Stomach (tissue), 9 donors: ENCODE data around the gene LPIN2. TPM values are rescaled to one million over a fixed set of nuclear protein-coding genes. Genes with fewer than 3 reads are reported as not detected.
"Not testable (repeated sequence)": the region's sequence is repeated elsewhere in the genome, so short reads cannot be mapped to it uniquely, and the experiment has no call there.

Experiments used
- DNase-seq, 2 donors: peaks; one replicate each; pipeline versions ENCODE4 v3.0.0 to v3.0.0-alpha.2; 2013 to 2019
- H3K27ac ChIP-seq, 5 donors: fragments of 200-600 bp in 4 of 5; sonication (generic) in 4 of 5; one replicate each; pipeline ENCODE4 v1.5.1; 2013 to 2019; ENCODE audit warnings: mild to moderate bottlenecking in 1 of 5, moderate library complexity in 1 of 5
- H3K27me3 ChIP-seq, 3 donors: fragments of 200-600 bp; sonication (generic); one replicate each; pipeline ENCODE4 v1.5.1; 2017 to 2019; ENCODE audit warnings: mixed run types in 1 of 3
- H3K36me3 ChIP-seq, 4 donors: fragments of 200-600 bp; sonication (generic); 1 replicate in 3 of 4; 2 replicates in 1 of 4; pipeline ENCODE4 v1.5.1; 2016 to 2019
- H3K4me1 ChIP-seq, 4 donors: fragments of 200-600 bp; sonication (generic); one replicate each; pipeline ENCODE4 v1.5.1; 2016 to 2019
- H3K4me3 ChIP-seq, 4 donors: fragments of 200-600 bp; sonication (generic) in 3 of 4; one replicate each; pipeline ENCODE4 v1.5.1; 2016 to 2019; ENCODE audit warnings: mild to moderate bottlenecking in 1 of 4
- H3K9me3 ChIP-seq, 4 donors: fragments of 200-600 bp; sonication (generic); one replicate each; pipeline ENCODE4 v1.5.1; 2016 to 2019
- CTCF ChIP-seq, 7 experiments: fragments of 450-650 bp in 4 of 7; fragments of 200-600 bp in 3 of 7; sonication (generic) in 3 of 7; IDR thresholded peaks; one replicate each; pipeline ENCODE4 v1.5.1; 2016 to 2019; ENCODE audit warnings: antibody characterized with exemption in 7 of 7, control low read depth in 2 of 7, mild to moderate bottlenecking in 1 of 7
- EP300 ChIP-seq: sonication (generic); formaldehyde crosslinking; IDR thresholded peaks from one replicate; pipeline ENCODE4 v1.6.1; 2017; ENCODE audit warnings: antibody characterized with exemption
- POLR2A ChIP-seq, 4 donors: fragments of 450-650 bp; IDR thresholded peaks; one replicate each; pipeline ENCODE4 v1.6.1; 2016; ENCODE audit warnings: antibody characterized with exemption in 4 of 4, control low read depth in 2 of 4, mild to moderate bottlenecking in 1 of 4, moderate library complexity in 1 of 4
- POLR2AphosphoS5 ChIP-seq, 3 donors: sonication (generic); formaldehyde crosslinking; IDR thresholded peaks; one replicate each; pipeline ENCODE4 v1.6.1; 2016; ENCODE audit warnings: antibody characterized with exemption in 3 of 3
- whole genome bisulfite sequencing, 5 donors: extraction: QIAGEN DNeasy Blood & Tissue Kit in 3 of 5; methylation state at CpG; one replicate each; pipeline versions ENCODE4 v1.1.5 to v1.1.7; 2013 to 2018; 5-methylcytosine and 5-hydroxymethylcytosine counted together
- intact Hi-C: fragments of 100-400 bp; cut with DNase I; formaldehyde crosslinking; loops from one replicate; pipeline ENCODE4 v1.15.1; 2023; ENCODE audit warnings: low total_unique reads
- polyA plus RNA-seq, 3 donors: library from polyadenylated mRNA; stranded (reverse); fragments of 200-250 nt; gene quantifications; one replicate each; pipeline ENCODE4 v1.2.3, GENCODE V29; 2013
- total RNA-seq, 5 donors: library from RNA; depleted of rRNA; stranded (reverse); fragments of >200 nt; gene quantifications; one replicate each; pipeline versions ENCODE4 v1.1.0 to v1.2.3, GENCODE V29; 2014 to 2016
- donor health status: healthy with polysubstance abuse.
- donor health status: Bipolar disorder and iron deficiency.
- donor health status: healthy.

The LPIN2 gene
- total and polyA plus RNA-seq, 8 donors: 4.0 to 86.8 (median 13.0) TPM

GRCh38 chr18:3052411-3052758 lies 39.4 kb upstream of the LPIN2 start:
- no peaks in the 10 kb centered on the region for H3K9me3 ChIP-seq
- no peaks in the 10 kb centered on the region for H3K27me3 ChIP-seq
- no peak overlapping the region for H3K4me3 ChIP-seq
- TF ChIP-seq POLR2A (IDR thresholded peaks at IDR 0.05) (no peak), POLR2AphosphoS5 (IDR thresholded peaks at IDR 0.05) (no peak), EP300 (no peak), CTCF (IDR thresholded peaks at IDR 0.05) (no peak)
- DNase-seq: no peak
- peaks cover 0 to 50% (median 26%) of the 10 kb centered on the region in 4 donors for H3K4me1 ChIP-seq
- WGBS, 5 donors: 18 to 42% (median 22%) methylated on average over 2 of the region's 2 CpGs
- intact Hi-C loops: no loop called here
- peak overlapping the region; percentile 75 to 90 (median 79) for H3K27ac ChIP-seq
- H3K36me3 ChIP-seq: no peaks in the 10 kb centered on the region

- Histone ChIP-seq H3K4me1 (peaks cover 0 to 44% (median 21%) of the 10 kb centered on the region in 4 donors), H3K4me3 (no peak overlapping the region), H3K27ac (peak overlapping the region; percentile 38 to 90 (median 79)), H3K27me3 (no peaks in the 10 kb centered on the region), H3K36me3 (no peaks in the 10 kb centered on the region), H3K9me3 (no peaks in the 10 kb centered on the region)
- peak in 2 of 3 donors; percentile 79 to 88 for TF ChIP-seq POLR2AphosphoS5 (IDR thresholded peaks at IDR 0.05)
- TF ChIP-seq CTCF (IDR thresholded peaks at IDR 0.05): no peak
- TF ChIP-seq EP300: no peak
- WGBS, 5 donors: 27 to 48% (median 40%) methylated on average over 8 of the region's 8 CpGs
- peak; percentile 57 to 90 for DNase-seq
- intact Hi-C loops: no loop called here
These were observed 38.9 kb upstream of the LPIN2 start for GRCh38 chr18:3051718-3052410.

GRCh38 chr18:3049897-3050454 lies 37.0 kb upstream of the LPIN2 start:
- Histone ChIP-seq H3K27ac (peak overlapping the region in 3 of 5 donors; percentile 79 to 90 (median 86)), H3K4me1 (peaks cover 9 to 39% (median 21%) of the 10 kb centered on the region in 4 donors)
- H3K4me3 ChIP-seq, H3K36me3 ChIP-seq, intact Hi-C loops, DNase-seq, H3K9me3 ChIP-seq, H3K27me3 ChIP-seq: not testable (repeated sequence)
- 58 to 87% (median 64%) methylated on average over 2 to 4 of the region's 8 CpGs for WGBS, 5 donors

- no peak for DNase-seq
- WGBS, 5 donors: 93 to 98% (median 96%) methylated on average over 3 of the region's 3 CpGs
- intact Hi-C loops: no loop called here
- Histone ChIP-seq H3K9me3 (no peaks in the 10 kb centered on the region), H3K4me1 (peaks cover 20 to 49% (median 27%) of the 10 kb centered on the region in 4 donors), H3K27ac (no peak overlapping the region), H3K36me3 (no peaks in the 10 kb centered on the region), H3K27me3 (no peaks in the 10 kb centered on the region), H3K4me3 (no peak overlapping the region)
- TF ChIP-seq POLR2AphosphoS5 (IDR thresholded peaks at IDR 0.05): no peak
These were observed 35.9 kb upstream of the LPIN2 start for GRCh38 chr18:3048820-3049349.

GRCh38 chr18:3048121-3048520 lies 35.2 kb upstream of the LPIN2 start:
- H3K4me1 ChIP-seq: peaks cover 24 to 48% (median 28%) of the 10 kb centered on the region in 4 donors
- intact Hi-C loops: no loop called here
- no peak overlapping the region for H3K27ac ChIP-seq
- no peaks in the 10 kb centered on the region for H3K9me3 ChIP-seq
- H3K27me3 ChIP-seq: no peaks in the 10 kb centered on the region
- TF ChIP-seq CTCF (IDR thresholded peaks at IDR 0.05) (no peak), POLR2A (IDR thresholded peaks at IDR 0.05) (no peak), POLR2AphosphoS5 (IDR thresholded peaks at IDR 0.05) (no peak), EP300 (no peak)
- H3K4me3 ChIP-seq: no peak overlapping the region
- DNase-seq: no peak
- H3K36me3 ChIP-seq: no peaks in the 10 kb centered on the region
- WGBS, 5 donors: 48 to 76% (median 74%) methylated on average over 6 of the region's 6 CpGs
